GM21390 (cell line): ENCODE measurements around the gene FOXO4.
"Not testable (repeated sequence)": the region's sequence is repeated elsewhere in the genome, so short reads cannot be mapped to it uniquely, and the experiment has no call there.

ENCODE experiments used
- ATAC-seq: cut with Tn5 transposase; IDR thresholded peaks from one replicate; pipeline ENCODE4 v1.9.1; 2021; ENCODE audit not compliant: unreplicated experiment

FOXO4 gene

GRCh38 chrX:71095555-71095980, at the start of gene FOXO4:
TSS of gene FOXO4 (plus strand) at chrX:71095851. CDS start at chrX:71096529, 678 bp downstream.
- ATAC-seq: peak; percentile 91

- not testable (repeated sequence) for ATAC-seq
Measured at GRCh38 chrX:71047891-71048290, 47.8 kb upstream of the FOXO4 start.

GRCh38 chrX:71052721-71053120, 42.9 kb upstream of the FOXO4 start:
- no peak for ATAC-seq

GRCh38 chrX:71053217-71053621, 42.4 kb upstream of the FOXO4 start:
- ATAC-seq: no peak

- no peak for ATAC-seq
Measured at GRCh38 chrX:71056867-71057266, 38.8 kb upstream of the FOXO4 start.

- ATAC-seq: no peak
Measured at GRCh38 chrX:71057848-71058530, 37.7 kb upstream of the FOXO4 start.

GRCh38 chrX:71060127-71060526, 35.5 kb upstream of the FOXO4 start:
- no peak for ATAC-seq

GRCh38 chrX:71067089-71067488, 28.6 kb upstream of the FOXO4 start:
- no peak for ATAC-seq

- no peak for ATAC-seq
Measured at GRCh38 chrX:71067712-71068043, 28.0 kb upstream of the FOXO4 start.

- ATAC-seq: peak; percentile 93
Measured at GRCh38 chrX:71068044-71068918, 27.4 kb upstream of the FOXO4 start, which contains the start of gene SNX12. TSS of gene SNX12 (minus strand) at chrX:71068334. CDS start at chrX:71068306, 28 bp downstream.

- ATAC-seq: no peak
Measured at GRCh38 chrX:71070531-71070930, 25.1 kb upstream of the FOXO4 start.

GRCh38 chrX:71081330-71082123, 14.1 kb upstream of the FOXO4 start:
- ATAC-seq: no peak

GRCh38 chrX:71082124-71082647, 13.5 kb upstream of the FOXO4 start:
- no peak for ATAC-seq

GRCh38 chrX:71082822-71083221, 12.8 kb upstream of the FOXO4 start:
- no peak for ATAC-seq

GRCh38 chrX:71085900-71086299, 9.8 kb upstream of the FOXO4 start:
- no peak for ATAC-seq

- no peak for ATAC-seq
Measured at GRCh38 chrX:71091263-71091662, 4.4 kb upstream of the FOXO4 start.

GRCh38 chrX:71095033-71095432, 618 bp upstream of the FOXO4 start:
- ATAC-seq: no peak

- ATAC-seq: peak; percentile 8
Measured at GRCh38 chrX:71095981-71096759, 519 bp downstream of the FOXO4 start.

GRCh38 chrX:71096760-71097032, 1.0 kb downstream of the FOXO4 start:
- ATAC-seq: no peak

- no peak for ATAC-seq
Measured at GRCh38 chrX:71098302-71098701, 2.7 kb downstream of the FOXO4 start.
